ENCODE data around the gene MTG2. TPM values are rescaled to one million over a fixed set of nuclear protein-coding genes. Genes with fewer than 3 reads are reported as not detected.

The MTG2 gene
- total RNA-seq, 3 donors from 2014 or later: 38.3 to 57.6 (median 49.8) TPM

- H3K36me3 Mint-ChIP-seq (ENCODE audit: insufficient read depth): peaks cover 27% of the 10 kb centered on the region
These were observed 12.2 kb downstream of the MTG2 start for GRCh38 chr20:62195075-62195405.

GRCh38 chr20:62195736-62196135, 12.9 kb downstream of the MTG2 start:
- no peak for DNase-seq
- Mint-ChIP-seq H3K4me1 (ENCODE audit: low read depth) (no peaks in the 10 kb centered on the region), H3K36me3 (ENCODE audit: insufficient read depth) (peaks cover 31% of the 10 kb centered on the region), H3K4me3 (no peak overlapping the region), H3K27me3 (ENCODE audit: low read depth) (no peaks in the 10 kb centered on the region), H3K9me3 (no peaks in the 10 kb centered on the region)
- ATAC-seq: no peak

More at GRCh38 chr20:62195075-62195405, 12.2 kb downstream of the MTG2 start:
- Mint-ChIP-seq H3K4me1 (ENCODE audit: low read depth) (no peaks in the 10 kb centered on the region), H3K27me3 (ENCODE audit: low read depth) (no peaks in the 10 kb centered on the region), H3K4me3 (no peak overlapping the region), H3K9me3 (no peaks in the 10 kb centered on the region)
- ATAC-seq (no peak), DNase-seq (no peak)

GRCh38 chr20:62196286-62196685, 13.5 kb downstream of the MTG2 start:
- Mint-ChIP-seq H3K27me3 (ENCODE audit: low read depth) (no peaks in the 10 kb centered on the region), H3K4me3 (no peak overlapping the region), H3K4me1 (ENCODE audit: low read depth) (no peaks in the 10 kb centered on the region), H3K36me3 (ENCODE audit: insufficient read depth) (peaks cover 32% of the 10 kb centered on the region), H3K9me3 (no peaks in the 10 kb centered on the region)
- ATAC-seq (no peak), DNase-seq (no peak)

- H3K9me3 Mint-ChIP-seq: no peaks in the 10 kb centered on the region
These were observed 14.5 kb downstream of the MTG2 start for GRCh38 chr20:62197311-62197710.

GRCh38 chr20:62197801-62198200, 15.0 kb downstream of the MTG2 start:
- ATAC-seq (no peak), DNase-seq (no peak)
- H3K27me3 Mint-ChIP-seq (ENCODE audit: low read depth): no peaks in the 10 kb centered on the region
- H3K4me1 Mint-ChIP-seq (ENCODE audit: low read depth): no peaks in the 10 kb centered on the region
- no peak overlapping the region for H3K4me3 Mint-ChIP-seq
- H3K36me3 Mint-ChIP-seq (ENCODE audit: insufficient read depth): peaks cover 37% of the 10 kb centered on the region
- H3K9me3 Mint-ChIP-seq: no peaks in the 10 kb centered on the region

More at GRCh38 chr20:62197311-62197710, 14.5 kb downstream of the MTG2 start:
- Mint-ChIP-seq H3K36me3 (ENCODE audit: insufficient read depth) (peaks cover 36% of the 10 kb centered on the region), H3K4me1 (ENCODE audit: low read depth) (no peaks in the 10 kb centered on the region), H3K27me3 (ENCODE audit: low read depth) (no peaks in the 10 kb centered on the region), H3K4me3 (no peak overlapping the region)
- no peak for DNase-seq
- no peak for ATAC-seq

- no peak for ATAC-seq
- peaks cover 40% of the 10 kb centered on the region for H3K36me3 Mint-ChIP-seq (ENCODE audit: insufficient read depth)
- no peaks in the 10 kb centered on the region for H3K4me1 Mint-ChIP-seq (ENCODE audit: low read depth)
- H3K4me3 Mint-ChIP-seq: no peak overlapping the region
- H3K27me3 Mint-ChIP-seq (ENCODE audit: low read depth): no peaks in the 10 kb centered on the region
- no peak for DNase-seq
- H3K9me3 Mint-ChIP-seq: no peaks in the 10 kb centered on the region
These were observed 15.7 kb downstream of the MTG2 start for GRCh38 chr20:62198496-62198895.

GRCh38 chr20:62198931-62199330, 16.1 kb downstream of the MTG2 start:
- H3K4me1 Mint-ChIP-seq (ENCODE audit: low read depth): no peaks in the 10 kb centered on the region
- H3K4me3 Mint-ChIP-seq: no peak overlapping the region
- ATAC-seq (no peak), DNase-seq (no peak)
- H3K9me3 Mint-ChIP-seq: no peaks in the 10 kb centered on the region
- H3K36me3 Mint-ChIP-seq (ENCODE audit: insufficient read depth): peaks cover 42% of the 10 kb centered on the region
- no peaks in the 10 kb centered on the region for H3K27me3 Mint-ChIP-seq (ENCODE audit: low read depth)

- Mint-ChIP-seq H3K9me3 (no peaks in the 10 kb centered on the region), H3K4me1 (ENCODE audit: low read depth) (no peaks in the 10 kb centered on the region), H3K4me3 (no peak overlapping the region), H3K27me3 (ENCODE audit: low read depth) (no peaks in the 10 kb centered on the region), H3K36me3 (ENCODE audit: insufficient read depth) (peaks cover 35% of the 10 kb centered on the region)
- ATAC-seq (no peak), DNase-seq (no peak)
These were observed 17.8 kb downstream of the MTG2 start for GRCh38 chr20:62200491-62201172.

- H3K36me3 Mint-ChIP-seq (ENCODE audit: insufficient read depth): peaks cover 33% of the 10 kb centered on the region
- H3K4me3 Mint-ChIP-seq: no peak overlapping the region
- ATAC-seq: no peak
- H3K27me3 Mint-ChIP-seq (ENCODE audit: low read depth): no peaks in the 10 kb centered on the region
- no peak for DNase-seq
- H3K4me1 Mint-ChIP-seq (ENCODE audit: low read depth): no peaks in the 10 kb centered on the region
- no peaks in the 10 kb centered on the region for H3K9me3 Mint-ChIP-seq
These were observed 18.6 kb downstream of the MTG2 start for GRCh38 chr20:62201173-62202082.

GRCh38 chr20:62202083-62202395, 19.2 kb downstream of the MTG2 start:
- ATAC-seq: no peak
- Mint-ChIP-seq H3K36me3 (ENCODE audit: insufficient read depth) (peaks cover 32% of the 10 kb centered on the region), H3K4me3 (no peak overlapping the region), H3K9me3 (no peaks in the 10 kb centered on the region), H3K27me3 (ENCODE audit: low read depth) (no peaks in the 10 kb centered on the region), H3K4me1 (ENCODE audit: low read depth) (no peaks in the 10 kb centered on the region)
- no peak for DNase-seq

GRCh38 chr20:62202676-62203377, 20.0 kb downstream of the MTG2 start:
- H3K27me3 Mint-ChIP-seq (ENCODE audit: low read depth): no peaks in the 10 kb centered on the region
- ATAC-seq: no peak
- no peak overlapping the region for H3K4me3 Mint-ChIP-seq
- H3K36me3 Mint-ChIP-seq (ENCODE audit: insufficient read depth): peaks cover 32% of the 10 kb centered on the region
- no peaks in the 10 kb centered on the region for H3K9me3 Mint-ChIP-seq
- no peaks in the 10 kb centered on the region for H3K4me1 Mint-ChIP-seq (ENCODE audit: low read depth)
- DNase-seq: no peak

- Mint-ChIP-seq H3K27me3 (ENCODE audit: low read depth) (no peaks in the 10 kb centered on the region), H3K4me3 (no peak overlapping the region), H3K9me3 (no peaks in the 10 kb centered on the region), H3K4me1 (ENCODE audit: low read depth) (no peaks in the 10 kb centered on the region), H3K36me3 (ENCODE audit: insufficient read depth) (peaks cover 30% of the 10 kb centered on the region)
- DNase-seq: no peak
- ATAC-seq: no peak
These were observed 20.7 kb downstream of the MTG2 start for GRCh38 chr20:62203378-62204030.

GRCh38 chr20:62205618-62206387, 23.0 kb downstream of the MTG2 start:
- ATAC-seq: no peak
- Mint-ChIP-seq H3K4me3 (no peak overlapping the region), H3K27me3 (ENCODE audit: low read depth) (no peaks in the 10 kb centered on the region), H3K4me1 (ENCODE audit: low read depth) (no peaks in the 10 kb centered on the region), H3K36me3 (ENCODE audit: insufficient read depth) (peaks cover 12% of the 10 kb centered on the region), H3K9me3 (no peaks in the 10 kb centered on the region)
- no peak for DNase-seq

GRCh38 chr20:62206388-62206775, 23.6 kb downstream of the MTG2 start:
- DNase-seq (no peak), ATAC-seq (no peak)
- Mint-ChIP-seq H3K4me1 (ENCODE audit: low read depth) (no peaks in the 10 kb centered on the region), H3K27me3 (ENCODE audit: low read depth) (no peaks in the 10 kb centered on the region), H3K36me3 (ENCODE audit: insufficient read depth) (peaks cover 12% of the 10 kb centered on the region), H3K4me3 (no peak overlapping the region), H3K9me3 (no peaks in the 10 kb centered on the region)
